Fibroblast of lung (primary cell): ENCODE data around the gene SLC30A2.

Experiments used
- CTCF ChIP-seq, 2 donors: IDR thresholded peaks in 1 of 2; conservative IDR thresholded peaks in 1 of 2; 1 replicate in 1 of 2; 2 replicates in 1 of 2; pipeline ENCODE4 v1.5.1; 2011 to 2012; ENCODE audit warnings: low read length in 2 of 2, control low read depth in 1 of 2, inconsistent platforms in 1 of 2, low read depth in 1 of 2, mild to moderate bottlenecking in 1 of 2
- EZH2 ChIP-seq: IDR thresholded peaks from 2 replicates; pipeline ENCODE4 v1.5.1; 2012; ENCODE audit warnings: low read length, control low read depth, mild to moderate bottlenecking; ENCODE audit errors: missing control alignments

- TF ChIP-seq CTCF (conservative IDR thresholded peaks at IDR 0.05 in 1 of 2, IDR thresholded peaks at IDR 0.05 in 1 of 2; ENCODE audit: low read depth in 1 of 2, low read length in 2 of 2), result peak in 1 of 2 donors; percentile 3
- no peak for TF ChIP-seq EZH2
Measured at GRCh38 chr1:26009796-26010447, 36.0 kb downstream of the SLC30A2 start.
